Osteoblast (primary cell): Measurements from ENCODE around the gene CDKN2B. TPM values are rescaled to one million over a fixed set of nuclear protein-coding genes. Genes with fewer than 3 reads are reported as not detected.

Experiments used
- DNase-seq: peaks from one replicate; pipeline ENCODE4 v3.0.0; 2011; ENCODE audit warnings: low spot score, mixed read lengths; ENCODE audit not compliant: insufficient read length; ENCODE audit errors: missing footprints
- H2AFZ ChIP-seq: 2 replicates; pipeline ENCODE4 v1.6.0; 2011; ENCODE audit warnings: mild to moderate bottlenecking, low read length
- H3K27ac ChIP-seq: 2 replicates; pipeline ENCODE4 v1.5.1; 2011; ENCODE audit warnings: mild to moderate bottlenecking, low read depth, low read length, moderate library complexity
- H3K27me3 ChIP-seq: 2 replicates; pipeline ENCODE4 v1.6.0; 2012; ENCODE audit warnings: mild to moderate bottlenecking, control low read depth, inconsistent platforms, low read length, moderate library complexity; ENCODE audit not compliant: insufficient read depth
- H3K36me3 ChIP-seq: 2 replicates; pipeline ENCODE4 v1.5.1; 2011; ENCODE audit warnings: mild to moderate bottlenecking, low read length, control low read depth, moderate library complexity; ENCODE audit not compliant: insufficient read depth
- H3K4me1 ChIP-seq: 2 replicates; pipeline ENCODE4 v1.5.1; 2011; ENCODE audit warnings: mild to moderate bottlenecking, low read length, control low read depth, moderate library complexity; ENCODE audit not compliant: insufficient read depth
- H3K4me2 ChIP-seq: 2 replicates; pipeline ENCODE4 v1.6.0; 2011; ENCODE audit warnings: mild to moderate bottlenecking, low read length; ENCODE audit not compliant: insufficient read depth
- H3K4me3 ChIP-seq: fragments of 200-600 bp; sonication (generic); 3 replicates; pipeline ENCODE4 v1.5.1; 2012; ENCODE audit warnings: mild to moderate bottlenecking, low read length, inconsistent platforms; ENCODE audit not compliant: insufficient read depth
- H3K79me2 ChIP-seq: 2 replicates; pipeline ENCODE4 v1.6.0; 2012; ENCODE audit warnings: mild to moderate bottlenecking, low read length, control low read depth, inconsistent platforms; ENCODE audit not compliant: insufficient read depth
- H3K9me3 ChIP-seq: 2 replicates; pipeline ENCODE4 v1.5.1; 2011; ENCODE audit warnings: low read depth, low read length, control low read depth
- H4K20me1 ChIP-seq: 2 replicates; pipeline ENCODE4 v1.6.0; 2012; ENCODE audit warnings: mild to moderate bottlenecking, low read length, control low read depth; ENCODE audit not compliant: insufficient read depth
- total RNA-seq: library from RNA; depleted of rRNA; stranded (reverse); fragments of >200 nt; gene quantifications from 2 replicates; pipeline ENCODE4 v1.2.3, GENCODE V29; 2012
- TF ChIP-seq, protein P1 (sequence below): IDR thresholded peaks from 2 replicates; pipeline ENCODE4 v1.5.1; 2011; ENCODE audit warnings: mild to moderate bottlenecking, low read depth, low read length, moderate library complexity; ENCODE audit errors: extremely low read depth

CDKN2B gene
- total RNA-seq, 1 donor, result 50.7 TPM

DNA sequence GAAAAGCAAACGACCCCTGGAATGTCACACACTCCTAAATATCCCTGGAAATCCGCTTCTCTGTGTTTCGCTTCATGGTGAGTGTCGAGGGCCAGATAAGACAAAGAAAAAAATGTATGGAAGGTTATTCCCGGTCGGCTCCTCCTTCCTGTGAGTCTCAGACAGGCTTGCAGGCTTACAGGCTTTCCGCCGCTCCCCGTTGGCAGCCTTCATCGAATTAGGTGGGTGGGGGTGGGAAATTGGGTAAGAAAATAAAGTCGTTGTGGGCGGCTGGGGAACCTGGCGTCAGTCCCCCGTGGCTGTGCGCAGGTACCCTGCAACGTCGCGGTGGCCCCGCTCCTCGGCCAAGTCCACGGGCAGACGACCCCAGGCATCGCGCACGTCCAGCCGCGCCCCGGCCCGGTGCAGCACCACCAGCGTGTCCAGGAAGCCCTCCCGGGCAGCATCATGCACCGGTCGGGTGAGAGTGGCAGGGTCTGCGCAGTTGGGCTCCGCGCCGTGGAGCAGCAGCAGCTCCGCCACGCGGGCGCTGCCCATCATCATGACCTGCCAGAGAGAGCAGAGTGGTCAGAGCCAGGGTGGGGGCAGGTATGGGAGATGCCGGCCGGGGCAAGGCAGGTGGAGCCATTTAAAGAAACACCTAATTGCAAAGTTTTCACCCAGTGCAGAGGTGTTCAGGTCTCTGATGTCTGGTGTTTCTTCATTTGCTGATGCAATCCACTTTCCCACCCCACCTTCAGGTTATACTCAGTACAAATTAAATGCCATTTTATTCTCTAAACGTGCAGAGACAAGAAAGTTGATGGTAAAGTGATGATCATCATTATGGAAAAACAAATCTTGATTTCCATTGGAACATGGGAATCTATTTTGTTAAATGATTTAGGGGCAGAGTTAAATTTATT, 3.2 kb downstream of the CDKN2B start:
- Histone ChIP-seq H3K4me2 (peak overlapping the region; percentile 17), H4K20me1 (peaks cover 5% of the 10 kb centered on the region), H3K27me3 (no peaks in the 10 kb centered on the region), H3K27ac (no peak overlapping the region), H3K4me1 (peaks cover 21% of the 10 kb centered on the region), H3K9me3 (no peaks in the 10 kb centered on the region), H3K79me2 (peaks cover 45% of the 10 kb centered on the region), H3K4me3 (peak overlapping the region; percentile 9), H3K36me3 (peaks cover 8% of the 10 kb centered on the region), H2AFZ (no peak overlapping the region)
- TF ChIP-seq, protein P1, sequence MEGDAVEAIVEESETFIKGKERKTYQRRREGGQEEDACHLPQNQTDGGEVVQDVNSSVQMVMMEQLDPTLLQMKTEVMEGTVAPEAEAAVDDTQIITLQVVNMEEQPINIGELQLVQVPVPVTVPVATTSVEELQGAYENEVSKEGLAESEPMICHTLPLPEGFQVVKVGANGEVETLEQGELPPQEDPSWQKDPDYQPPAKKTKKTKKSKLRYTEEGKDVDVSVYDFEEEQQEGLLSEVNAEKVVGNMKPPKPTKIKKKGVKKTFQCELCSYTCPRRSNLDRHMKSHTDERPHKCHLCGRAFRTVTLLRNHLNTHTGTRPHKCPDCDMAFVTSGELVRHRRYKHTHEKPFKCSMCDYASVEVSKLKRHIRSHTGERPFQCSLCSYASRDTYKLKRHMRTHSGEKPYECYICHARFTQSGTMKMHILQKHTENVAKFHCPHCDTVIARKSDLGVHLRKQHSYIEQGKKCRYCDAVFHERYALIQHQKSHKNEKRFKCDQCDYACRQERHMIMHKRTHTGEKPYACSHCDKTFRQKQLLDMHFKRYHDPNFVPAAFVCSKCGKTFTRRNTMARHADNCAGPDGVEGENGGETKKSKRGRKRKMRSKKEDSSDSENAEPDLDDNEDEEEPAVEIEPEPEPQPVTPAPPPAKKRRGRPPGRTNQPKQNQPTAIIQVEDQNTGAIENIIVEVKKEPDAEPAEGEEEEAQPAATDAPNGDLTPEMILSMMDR, result no peak
- no peak for DNase-seq

DNA sequence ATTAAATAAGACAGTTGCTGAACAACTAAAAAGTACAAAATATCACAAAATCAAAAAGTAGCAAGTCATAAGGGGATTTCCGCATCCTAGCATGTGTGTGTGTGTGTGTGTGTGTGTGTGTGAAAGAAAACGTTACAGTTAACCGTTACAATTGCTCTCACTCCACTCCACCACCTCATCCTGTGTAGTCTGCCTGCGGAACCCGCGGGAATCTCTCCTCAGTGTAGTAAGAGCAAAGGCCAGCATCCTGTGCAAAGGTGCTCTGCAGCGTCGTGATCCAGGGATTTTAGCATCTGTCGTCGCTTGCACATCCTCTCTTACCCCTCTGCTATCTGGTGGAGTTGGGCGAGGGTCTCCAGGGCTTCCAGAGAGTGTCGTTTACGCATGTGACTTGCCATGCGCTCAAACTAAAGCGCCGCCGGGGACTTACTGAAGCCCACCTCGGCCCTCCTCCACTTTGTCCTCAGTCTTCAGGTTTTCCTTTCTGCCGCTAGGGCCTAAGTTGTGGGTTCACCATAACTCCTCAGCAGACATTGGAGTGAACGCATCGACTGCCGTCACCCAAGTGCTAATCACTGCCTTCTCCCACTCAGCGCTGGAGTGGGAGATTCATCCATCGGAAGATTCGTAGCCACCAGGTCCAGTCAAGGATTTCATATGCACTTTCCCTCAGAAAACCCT, 3.9 kb downstream of the CDKN2B start:
- Histone ChIP-seq H3K79me2 (peaks cover 48% of the 10 kb centered on the region), H2AFZ (no peak overlapping the region), H3K9me3 (no peaks in the 10 kb centered on the region), H4K20me1 (peaks cover under 1% of the 10 kb centered on the region), H3K4me1 (peaks cover 15% of the 10 kb centered on the region), H3K27ac (no peak overlapping the region), H3K27me3 (no peaks in the 10 kb centered on the region), H3K4me2 (no peak overlapping the region), H3K36me3 (peaks cover 8% of the 10 kb centered on the region), H3K4me3 (no peak overlapping the region)
- TF ChIP-seq, protein P1, result no peak
- no peak for DNase-seq

DNA sequence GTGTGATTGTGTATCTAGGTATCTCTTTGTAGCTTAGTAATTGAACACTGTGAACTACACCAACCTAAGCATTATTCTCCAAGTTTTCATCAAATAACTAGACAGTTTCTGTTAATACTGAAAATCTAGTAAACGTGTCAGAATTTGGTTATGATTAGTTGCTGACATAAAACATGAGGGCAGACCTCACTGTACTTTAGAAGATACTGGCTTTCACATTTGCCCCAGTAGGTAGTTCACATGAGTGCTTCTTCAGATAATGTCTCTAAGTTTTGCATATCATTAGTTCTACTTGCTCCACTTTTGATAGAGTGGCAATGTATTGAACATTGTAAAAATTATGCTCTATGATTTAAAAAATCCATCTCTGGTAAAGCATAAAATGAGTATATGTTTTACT, 7.1 kb downstream of the CDKN2B start:
- peak; percentile 5 for DNase-seq
- no peaks in the 10 kb centered on the region for H3K9me3 ChIP-seq
- H3K27ac ChIP-seq, result no peak overlapping the region
- H3K79me2 ChIP-seq, result peaks cover 45% of the 10 kb centered on the region
- H3K27me3 ChIP-seq, result no peaks in the 10 kb centered on the region
- H3K36me3 ChIP-seq, result peaks cover 8% of the 10 kb centered on the region
- TF ChIP-seq, protein P1, result no peak
- H4K20me1 ChIP-seq, result no peaks in the 10 kb centered on the region
- peaks cover under 1% of the 10 kb centered on the region for H3K4me1 ChIP-seq
- no peak overlapping the region for H3K4me2 ChIP-seq
- no peak overlapping the region for H3K4me3 ChIP-seq
- no peak overlapping the region for H2AFZ ChIP-seq

DNA sequence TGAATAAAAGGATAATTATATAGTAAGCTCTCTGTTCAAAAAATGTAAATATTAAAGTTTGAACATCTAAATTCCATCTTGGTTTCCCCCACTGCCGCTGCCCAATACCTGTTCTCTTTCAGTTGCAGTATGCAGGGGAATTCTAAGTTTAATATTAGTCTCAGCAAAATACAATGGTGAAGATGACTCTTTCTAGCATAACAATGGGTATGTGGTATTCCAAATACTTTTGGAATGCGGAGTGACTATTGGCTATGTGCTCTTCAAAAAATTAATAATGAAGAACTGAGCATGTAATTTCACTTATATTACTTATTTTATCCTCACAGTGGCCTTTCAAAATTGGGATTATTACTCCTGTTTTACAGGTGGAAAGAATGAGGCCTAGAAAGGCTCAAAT, 11.1 kb downstream of the CDKN2B start:
- Histone ChIP-seq H3K27me3 (no peaks in the 10 kb centered on the region), H3K27ac (no peak overlapping the region), H3K9me3 (no peaks in the 10 kb centered on the region), H2AFZ (no peak overlapping the region), H3K4me1 (peaks cover 15% of the 10 kb centered on the region), H3K4me2 (no peak overlapping the region), H4K20me1 (no peaks in the 10 kb centered on the region), H3K36me3 (no peaks in the 10 kb centered on the region), H3K4me3 (no peak overlapping the region), H3K79me2 (peaks cover 44% of the 10 kb centered on the region)
- DNase-seq, result no peak
- TF ChIP-seq, protein P1, result no peak
